ENCODE results near the gene TPGS2.
"Not testable (repeated sequence)": the region's sequence is repeated elsewhere in the genome, so short reads cannot be mapped to it uniquely, and the experiment has no call there.

Gene TPGS2

GRCh38 chr18:36821681-36822080 lies 7.1 kb downstream of the TPGS2 start:
- DNase-seq (ENCODE audit: low spot score): no peak

DNA sequence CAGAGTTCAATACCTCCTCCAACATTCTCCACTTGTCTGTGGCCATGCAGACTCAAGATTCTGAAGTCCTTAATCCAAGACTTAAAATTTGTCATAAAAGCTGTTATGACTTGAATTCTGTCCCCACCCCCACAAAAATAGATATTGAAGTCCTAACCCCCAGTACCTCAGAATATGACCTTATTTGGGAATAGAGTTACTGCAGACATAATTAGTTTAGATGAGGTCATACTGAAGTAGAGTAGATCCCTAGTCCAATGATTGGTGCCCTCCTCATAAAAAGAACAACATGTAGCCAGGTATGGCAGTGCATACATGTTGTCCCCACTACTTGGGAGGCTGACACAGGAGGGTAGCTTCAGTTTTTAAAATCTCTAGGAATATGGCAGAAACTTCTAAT lies 9.2 kb downstream of the TPGS2 start:
- no peak for DNase-seq (ENCODE audit: low spot score)

GRCh38 chr18:36818652-36819051 lies 10.2 kb downstream of the TPGS2 start:
- no peak for DNase-seq (ENCODE audit: low spot score)

DNA sequence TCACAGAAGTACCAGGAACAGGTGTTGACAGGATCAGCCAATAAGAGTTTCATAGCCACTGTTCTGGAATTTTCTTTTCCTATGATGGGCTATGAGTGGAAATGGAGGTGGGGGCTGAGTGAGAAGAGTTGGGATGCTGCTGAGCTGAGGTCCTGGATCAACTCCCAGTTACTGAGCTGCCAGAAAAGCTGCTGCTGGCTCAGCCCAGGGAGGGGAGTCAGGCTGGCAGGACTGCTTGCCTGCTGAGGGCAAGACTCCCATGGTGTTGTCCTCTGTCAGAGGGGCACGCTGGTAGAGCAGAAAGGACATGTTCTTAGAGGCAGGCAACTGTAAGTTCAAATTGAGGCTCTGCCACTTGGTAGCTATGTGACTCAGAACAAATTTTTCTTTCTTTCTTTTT lies 11.8 kb downstream of the TPGS2 start:
- DNase-seq (ENCODE audit: low spot score): no peak

GRCh38 chr18:36816096-36816495 lies 12.7 kb downstream of the TPGS2 start:
- not testable (repeated sequence) for DNase-seq (ENCODE audit: low spot score)

DNA sequence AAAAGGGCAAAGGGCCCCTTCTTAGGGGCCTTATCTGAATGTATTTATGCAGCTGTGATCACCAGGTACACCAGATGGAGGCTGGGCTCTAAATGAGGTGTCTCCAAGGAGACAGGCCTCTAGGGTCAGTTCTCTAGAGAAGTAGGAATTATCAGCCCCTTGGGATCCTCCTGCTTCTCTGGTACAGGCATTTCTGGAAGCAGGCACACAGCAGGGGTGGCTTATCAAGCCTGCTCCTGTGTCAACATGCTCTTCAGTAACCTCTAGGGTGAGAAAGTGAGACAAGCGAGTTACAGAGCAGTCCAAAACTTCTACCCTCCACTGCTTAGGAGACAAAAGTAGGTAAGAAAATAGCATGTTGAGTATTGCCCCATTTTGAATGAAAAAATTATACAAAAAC lies 13.8 kb downstream of the TPGS2 start:
- DNase-seq (ENCODE audit: low spot score): no peak

- DNase-seq (ENCODE audit: low spot score): no peak
Observed at GRCh38 chr18:36813824-36814223, 15.0 kb downstream of the TPGS2 start.

GRCh38 chr18:36813101-36813775 lies 15.6 kb downstream of the TPGS2 start:
- no peak for DNase-seq (ENCODE audit: low spot score)

GRCh38 chr18:36812678-36813077 lies 16.1 kb downstream of the TPGS2 start:
- peak; percentile 37 for DNase-seq (ENCODE audit: low spot score)

GRCh38 chr18:36811955-36812354 lies 16.8 kb downstream of the TPGS2 start:
- DNase-seq (ENCODE audit: low spot score): no peak

GRCh38 chr18:36811430-36811829 lies 17.4 kb downstream of the TPGS2 start:
- DNase-seq (ENCODE audit: low spot score): no peak

GRCh38 chr18:36809590-36810381 lies 19.0 kb downstream of the TPGS2 start:
- DNase-seq (ENCODE audit: low spot score): peak; percentile 89

DNA sequence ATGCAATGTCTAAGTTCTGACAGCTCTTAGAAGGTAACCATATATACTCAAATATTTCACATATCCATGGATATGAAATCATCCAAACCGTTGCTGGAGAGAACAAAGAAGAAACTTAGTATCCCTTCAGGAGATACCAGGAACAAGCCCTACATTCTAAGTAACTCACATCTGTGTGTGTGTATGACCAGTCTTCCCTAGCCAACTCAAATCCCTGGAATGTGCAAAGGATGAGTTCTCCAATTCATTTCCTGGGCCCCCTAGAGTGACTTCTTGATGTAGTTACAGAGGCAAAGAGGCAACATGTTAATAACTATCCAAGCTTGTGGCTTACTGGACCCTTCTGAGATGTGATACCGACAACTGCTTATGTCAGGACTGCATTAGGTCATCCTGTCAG lies 20.1 kb downstream of the TPGS2 start:
- no peak for DNase-seq (ENCODE audit: low spot score)

- no peak for DNase-seq (ENCODE audit: low spot score)
Observed at GRCh38 chr18:36805105-36805504, 23.7 kb downstream of the TPGS2 start.

DNA sequence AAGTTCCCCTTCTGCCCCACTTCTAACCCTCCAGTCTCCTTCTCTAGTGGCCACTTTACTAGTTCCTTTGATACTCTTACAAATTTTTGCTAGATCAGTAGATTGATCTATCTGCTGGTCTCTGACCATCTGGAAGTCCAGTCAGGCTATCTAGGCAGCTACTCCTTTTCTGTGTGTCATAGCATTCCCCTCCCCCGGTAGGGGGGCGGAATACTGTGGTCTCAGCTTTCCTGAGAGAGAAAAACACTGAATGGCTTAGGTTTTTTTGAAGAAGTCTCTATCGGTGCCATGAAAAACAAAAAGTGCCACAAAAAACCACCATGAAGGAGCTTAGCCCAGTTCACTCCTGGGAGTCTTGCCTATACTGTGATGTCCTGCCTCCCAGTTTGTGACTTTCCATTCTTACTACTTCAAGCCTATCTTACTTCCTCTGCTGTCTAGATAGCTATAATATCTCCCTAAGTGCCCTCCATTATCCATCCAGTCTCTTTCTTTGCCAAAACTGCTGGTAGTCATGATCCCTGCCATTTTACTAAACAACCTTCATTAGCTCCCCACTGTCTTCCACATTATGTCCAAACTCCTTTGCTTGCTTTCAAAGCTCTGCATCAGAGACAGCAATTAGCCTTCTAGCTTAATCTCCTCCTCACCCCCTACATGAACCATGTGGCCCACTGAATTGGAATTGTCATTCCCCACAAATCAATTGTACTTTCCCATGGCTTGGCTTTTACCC lies 29.9 kb downstream of the TPGS2 start:
- no peak for DNase-seq (ENCODE audit: low spot score)

- DNase-seq (ENCODE audit: low spot score): no peak
Observed at GRCh38 chr18:36792634-36793283, 36.0 kb downstream of the TPGS2 start.

DNA sequence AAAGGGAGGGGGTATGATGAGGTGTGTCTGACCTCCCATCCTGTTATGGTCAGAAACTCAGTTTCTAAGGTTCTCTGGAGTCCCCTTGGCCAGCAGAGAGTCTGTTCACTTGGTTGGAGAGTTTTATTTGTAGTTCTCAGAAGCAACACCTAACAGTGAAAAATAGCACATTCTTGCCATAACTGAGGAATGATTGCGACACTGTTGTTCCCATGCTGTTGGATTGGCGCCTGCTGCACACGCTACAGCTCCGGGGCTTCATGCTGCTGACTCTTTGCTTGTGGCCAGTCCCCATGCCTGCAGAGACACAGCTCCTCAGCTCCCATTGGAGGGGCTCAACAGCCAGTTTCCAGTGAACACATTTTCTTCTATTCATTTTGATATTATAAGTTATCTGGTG lies 42.1 kb downstream of the TPGS2 start:
- peak; percentile 57 for DNase-seq (ENCODE audit: low spot score)

DNA sequence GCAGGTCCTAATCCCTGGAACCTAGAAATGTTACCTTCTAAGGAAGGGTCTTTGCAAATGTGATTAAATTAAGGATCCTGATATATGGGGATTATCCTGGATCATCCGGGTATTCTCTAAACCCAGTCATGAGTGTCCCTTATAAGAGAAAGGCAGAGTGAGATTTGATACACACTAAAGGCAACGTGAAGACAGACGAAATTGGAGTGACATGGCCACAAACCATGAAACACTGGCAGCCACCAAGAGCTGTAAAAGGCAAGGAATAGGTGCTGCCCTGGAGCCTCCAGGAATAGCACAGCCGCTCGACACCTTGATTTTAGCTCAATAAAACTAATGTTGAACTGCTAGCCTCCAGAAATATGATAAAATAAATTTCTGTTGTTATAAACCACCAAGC lies 45.0 kb downstream of the TPGS2 start:
- DNase-seq (ENCODE audit: low spot score): no peak

DNA sequence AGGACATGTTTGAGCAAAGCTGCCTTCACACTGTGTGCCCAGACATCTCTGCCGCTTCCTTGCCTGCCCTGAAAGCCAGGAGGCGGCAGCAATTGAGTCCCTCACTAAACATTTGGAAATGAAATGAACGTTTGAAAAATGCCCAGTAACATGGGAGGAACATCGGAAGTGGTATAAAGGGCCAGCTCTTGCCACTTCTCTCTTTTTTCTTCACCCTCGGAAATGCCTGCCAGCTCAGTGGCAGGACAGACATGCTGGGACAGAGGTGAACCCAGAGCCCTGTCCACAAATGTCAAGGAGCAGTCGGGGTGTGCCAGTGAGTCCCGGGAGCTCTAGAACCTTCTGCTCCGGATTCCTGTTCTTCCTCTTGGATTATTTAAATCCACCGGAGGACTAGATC lies 46.1 kb downstream of the TPGS2 start:
- DNase-seq (ENCODE audit: low spot score): no peak

DNA sequence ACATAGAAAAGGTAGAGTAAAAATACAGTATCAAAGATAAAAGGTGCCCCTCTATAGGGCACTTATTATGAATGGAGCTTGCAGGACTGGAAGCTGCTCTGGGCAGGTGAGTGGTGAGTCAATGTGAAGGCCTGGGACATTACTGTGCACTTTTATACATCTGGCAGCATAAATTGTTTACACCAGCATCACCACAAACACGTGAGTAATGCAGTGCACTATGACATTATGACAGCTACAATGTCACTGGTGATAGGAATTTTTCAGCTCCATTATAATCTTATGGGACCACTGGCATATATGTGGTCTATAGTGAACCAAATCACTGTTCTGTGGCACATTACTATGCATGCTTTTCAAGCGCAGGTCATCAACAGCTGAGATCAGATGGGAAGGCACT lies 48.1 kb downstream of the TPGS2 start:
- no peak for DNase-seq (ENCODE audit: low spot score)

- no peak for DNase-seq (ENCODE audit: low spot score)
Observed at GRCh38 chr18:36777566-36777965, 51.2 kb downstream of the TPGS2 start.

DNA sequence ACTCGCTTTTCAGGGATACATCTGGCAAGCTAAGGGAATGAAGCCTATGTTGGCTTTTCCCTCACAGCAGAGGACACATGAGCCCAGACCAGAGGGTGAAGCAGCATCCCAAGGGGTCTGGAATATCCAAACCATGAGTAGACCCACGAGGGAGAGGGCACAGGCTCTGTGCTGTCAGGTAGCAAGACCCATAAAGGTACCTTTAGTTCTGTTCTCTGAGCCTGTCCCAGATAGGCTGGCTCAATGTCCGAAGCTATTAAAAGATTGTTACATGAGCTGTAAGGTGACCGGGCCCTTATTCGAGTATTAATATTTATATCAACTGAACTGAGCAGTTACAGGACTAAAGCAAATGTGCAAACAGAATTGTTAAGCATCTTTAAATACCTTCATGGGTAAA lies 52.2 kb downstream of the TPGS2 start:
- DNase-seq (ENCODE audit: low spot score): no peak

- DNase-seq (ENCODE audit: low spot score): no peak
Observed at GRCh38 chr18:36775396-36775795, 53.4 kb downstream of the TPGS2 start.
